ENCODE results near the gene EDIL3. TPM values are rescaled to one million over a fixed set of nuclear protein-coding genes. Genes with fewer than 3 reads are reported as not detected.
"Not testable (repeated sequence)": the region's sequence is repeated elsewhere in the genome, so short reads cannot be mapped to it uniquely, and the experiment has no call there.

The EDIL3 gene
- total RNA-seq, 2 experiments from 2014 or later: not detected

DNA sequence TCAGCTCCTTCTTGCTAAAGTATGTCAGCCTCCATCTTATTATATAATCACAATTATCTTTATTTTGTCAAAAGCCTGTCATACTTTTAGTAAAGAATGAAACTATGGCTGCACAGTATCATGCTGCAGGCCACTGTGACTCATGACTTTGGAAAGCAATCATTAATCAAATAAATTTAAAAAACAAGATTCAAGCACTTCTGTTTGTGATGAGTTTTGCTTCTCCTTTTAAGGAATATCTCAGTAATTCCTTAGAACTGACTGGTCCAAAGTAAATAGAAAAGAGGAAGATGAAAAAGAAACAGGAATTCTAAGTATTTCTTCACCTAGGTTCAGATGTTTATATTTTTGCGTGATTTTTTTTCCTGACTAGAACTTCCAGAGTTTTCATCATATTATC, 83.1 kb downstream of the EDIL3 start:
- no peak overlapping the region for H3K27ac ChIP-seq (ENCODE audit: low read depth, low read length, poor library complexity, severe bottlenecking)
- no peaks in the 10 kb centered on the region for H3K9me2 ChIP-seq (ENCODE audit: insufficient read depth, low read length)
- POLR2A ChIA-PET: interaction anchor here (1.5 kb wide), 1 partner anchor 11 kb away, joined by 5 read pairs; no protein-coding TSS in a partner anchor
- no peaks in the 10 kb centered on the region for H3K36me3 ChIP-seq (ENCODE audit: insufficient read depth, low read length)
- no peak for DNase-seq (ENCODE audit: low spot score)
- H3K4me2 ChIP-seq (ENCODE audit: low read length): no peak overlapping the region
- TF ChIP-seq, protein P1, sequence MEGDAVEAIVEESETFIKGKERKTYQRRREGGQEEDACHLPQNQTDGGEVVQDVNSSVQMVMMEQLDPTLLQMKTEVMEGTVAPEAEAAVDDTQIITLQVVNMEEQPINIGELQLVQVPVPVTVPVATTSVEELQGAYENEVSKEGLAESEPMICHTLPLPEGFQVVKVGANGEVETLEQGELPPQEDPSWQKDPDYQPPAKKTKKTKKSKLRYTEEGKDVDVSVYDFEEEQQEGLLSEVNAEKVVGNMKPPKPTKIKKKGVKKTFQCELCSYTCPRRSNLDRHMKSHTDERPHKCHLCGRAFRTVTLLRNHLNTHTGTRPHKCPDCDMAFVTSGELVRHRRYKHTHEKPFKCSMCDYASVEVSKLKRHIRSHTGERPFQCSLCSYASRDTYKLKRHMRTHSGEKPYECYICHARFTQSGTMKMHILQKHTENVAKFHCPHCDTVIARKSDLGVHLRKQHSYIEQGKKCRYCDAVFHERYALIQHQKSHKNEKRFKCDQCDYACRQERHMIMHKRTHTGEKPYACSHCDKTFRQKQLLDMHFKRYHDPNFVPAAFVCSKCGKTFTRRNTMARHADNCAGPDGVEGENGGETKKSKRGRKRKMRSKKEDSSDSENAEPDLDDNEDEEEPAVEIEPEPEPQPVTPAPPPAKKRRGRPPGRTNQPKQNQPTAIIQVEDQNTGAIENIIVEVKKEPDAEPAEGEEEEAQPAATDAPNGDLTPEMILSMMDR (conservative IDR thresholded peaks at IDR 0.05; ENCODE audit: low read length): no peak
- no peak for TF ChIP-seq EZH2phosphoT487 (IDR thresholded peaks at IDR 0.05; ENCODE audit: borderline replicate concordance, low read depth, low read length)
- H3K79me2 ChIP-seq (ENCODE audit: insufficient read depth, low read depth, low read length): no peaks in the 10 kb centered on the region
- H3K4me3 ChIP-seq (ENCODE audit: low read depth, low read length, poor library complexity, severe bottlenecking): no peak overlapping the region
- H2AFZ ChIP-seq (ENCODE audit: low read length): no peak overlapping the region
- no TSS peak for BruUV-seq (replicated peaks)
- H3K9me3 ChIP-seq (ENCODE audit: low read length): no peaks in the 10 kb centered on the region
- no peaks in the 10 kb centered on the region for H3K4me1 ChIP-seq (ENCODE audit: insufficient read depth, low read length, poor library complexity, severe bottlenecking)
- no peaks in the 10 kb centered on the region for H4K20me1 ChIP-seq (ENCODE audit: insufficient read depth, low read length)
- intact Hi-C loops (cut with micrococcal nuclease; ENCODE audit: unreplicated experiment): no loop called here
- CTCF ChIA-PET (ENCODE audit: unreplicated experiment): no interaction called here

DNA sequence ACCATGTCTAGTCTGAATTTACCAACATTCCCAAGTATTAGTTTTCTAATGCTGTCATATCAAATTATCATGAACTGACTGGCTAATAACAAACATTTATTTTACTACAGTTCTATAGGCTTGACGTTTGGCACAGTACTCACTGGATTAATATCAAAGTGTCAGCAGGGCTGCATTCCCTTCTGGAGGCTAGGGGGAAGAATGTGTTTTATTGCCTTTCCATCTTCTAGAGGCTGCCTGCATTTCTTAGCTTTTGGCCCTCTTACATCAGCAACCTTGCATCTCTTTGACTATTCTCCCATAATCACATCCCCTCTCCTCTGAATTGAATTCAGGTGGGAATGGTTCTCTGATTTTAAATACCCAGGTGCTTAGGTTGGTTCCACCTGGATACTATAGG, 84.7 kb downstream of the EDIL3 start:
- Histone ChIP-seq H4K20me1 (ENCODE audit: insufficient read depth, low read length) (no peaks in the 10 kb centered on the region), H3K9me3 (ENCODE audit: low read length) (no peaks in the 10 kb centered on the region), H3K4me2 (ENCODE audit: low read length) (no peak overlapping the region), H3K4me1 (ENCODE audit: insufficient read depth, low read length, poor library complexity, severe bottlenecking) (no peaks in the 10 kb centered on the region), H3K27ac (ENCODE audit: low read depth, low read length, poor library complexity, severe bottlenecking) (no peak overlapping the region), H3K9me2 (ENCODE audit: insufficient read depth, low read length) (no peaks in the 10 kb centered on the region), H3K4me3 (ENCODE audit: low read depth, low read length, poor library complexity, severe bottlenecking) (no peak overlapping the region), H2AFZ (ENCODE audit: low read length) (no peak overlapping the region), H3K36me3 (ENCODE audit: insufficient read depth, low read length) (no peaks in the 10 kb centered on the region), H3K79me2 (ENCODE audit: insufficient read depth, low read depth, low read length) (no peaks in the 10 kb centered on the region)
- no peak for TF ChIP-seq EZH2phosphoT487 (IDR thresholded peaks at IDR 0.05; ENCODE audit: borderline replicate concordance, low read depth, low read length)
- TF ChIP-seq, protein P1 (conservative IDR thresholded peaks at IDR 0.05; ENCODE audit: low read length): no peak
- ChIA-PET POLR2A (no interaction called here), CTCF (ENCODE audit: unreplicated experiment) (no interaction called here)
- BruUV-seq (replicated peaks): no TSS peak
- intact Hi-C loops (cut with micrococcal nuclease; ENCODE audit: unreplicated experiment): no loop called here
- no peak for DNase-seq (ENCODE audit: low spot score)

DNA sequence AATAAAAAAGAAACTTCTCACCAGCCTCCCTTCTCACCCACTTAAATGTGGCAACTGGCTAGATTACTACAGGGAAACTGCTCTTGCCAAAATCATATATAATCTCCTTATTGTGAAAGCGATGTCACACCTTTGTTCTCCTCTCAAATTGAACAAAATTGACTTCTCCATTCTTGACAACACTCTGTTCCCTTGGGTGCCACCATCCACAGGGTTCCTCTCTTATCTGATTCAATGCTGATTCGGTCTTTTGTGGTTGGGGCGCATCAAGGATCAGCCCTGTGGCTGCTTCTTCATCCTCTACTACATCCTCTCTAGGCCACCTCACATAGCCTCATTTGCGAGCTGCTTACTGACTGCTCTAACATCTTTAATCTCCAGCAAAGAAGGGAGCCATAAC, 86.1 kb downstream of the EDIL3 start:
- Histone ChIP-seq H3K9me3 (ENCODE audit: low read length) (no peaks in the 10 kb centered on the region), H3K9me2 (ENCODE audit: insufficient read depth, low read length) (no peaks in the 10 kb centered on the region), H3K79me2 (ENCODE audit: insufficient read depth, low read depth, low read length) (no peaks in the 10 kb centered on the region), H3K4me2 (ENCODE audit: low read length) (no peak overlapping the region), H3K36me3 (ENCODE audit: insufficient read depth, low read length) (no peaks in the 10 kb centered on the region), H3K4me3 (ENCODE audit: low read depth, low read length, poor library complexity, severe bottlenecking) (no peak overlapping the region), H4K20me1 (ENCODE audit: insufficient read depth, low read length) (no peaks in the 10 kb centered on the region), H3K27ac (ENCODE audit: low read depth, low read length, poor library complexity, severe bottlenecking) (no peak overlapping the region), H2AFZ (ENCODE audit: low read length) (no peak overlapping the region), H3K4me1 (ENCODE audit: insufficient read depth, low read length, poor library complexity, severe bottlenecking) (no peaks in the 10 kb centered on the region)
- BruUV-seq (replicated peaks): no TSS peak
- ChIA-PET CTCF (ENCODE audit: unreplicated experiment) (interaction anchor here (0.6 kb wide), 1 partner anchor 12 kb away, joined by 3 read pairs; no protein-coding TSS in a partner anchor), POLR2A (no interaction called here)
- intact Hi-C loops (cut with micrococcal nuclease; ENCODE audit: unreplicated experiment): no loop called here
- TF ChIP-seq EZH2phosphoT487 (IDR thresholded peaks at IDR 0.05; ENCODE audit: borderline replicate concordance, low read depth, low read length): no peak
- TF ChIP-seq, protein P1 (conservative IDR thresholded peaks at IDR 0.05; ENCODE audit: low read length): no peak
- DNase-seq (ENCODE audit: low spot score): no peak

DNA sequence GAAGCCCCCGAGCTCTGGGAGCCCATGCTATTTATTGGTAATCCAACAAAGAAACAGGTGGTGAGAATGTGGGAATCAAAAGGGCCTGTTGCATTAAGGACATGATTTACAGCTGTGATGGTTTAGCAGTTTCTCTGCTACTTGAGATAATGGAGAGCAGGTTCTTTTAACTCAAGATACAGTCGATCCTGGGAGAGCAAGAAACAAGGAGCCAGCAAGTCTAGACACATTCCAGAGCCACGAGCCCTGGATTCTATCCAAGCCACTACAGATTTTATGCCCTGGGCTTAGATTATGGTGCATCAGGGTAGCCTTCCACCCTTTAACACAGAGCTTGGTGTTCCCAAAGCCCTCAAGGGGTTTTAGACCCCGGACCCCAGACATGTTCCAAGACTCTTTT, 87.0 kb downstream of the EDIL3 start:
- POLR2A ChIA-PET; H3K36me3 ChIP-seq (ENCODE audit: insufficient read depth, low read length); H4K20me1 ChIP-seq (ENCODE audit: insufficient read depth, low read length); BruUV-seq (replicated peaks); H3K27ac ChIP-seq (ENCODE audit: low read depth, low read length, poor library complexity, severe bottlenecking); H3K9me3 ChIP-seq (ENCODE audit: low read length); H3K4me3 ChIP-seq (ENCODE audit: low read depth, low read length, poor library complexity, severe bottlenecking); H3K4me1 ChIP-seq (ENCODE audit: insufficient read depth, low read length, poor library complexity, severe bottlenecking); H3K79me2 ChIP-seq (ENCODE audit: insufficient read depth, low read depth, low read length); H2AFZ ChIP-seq (ENCODE audit: low read length); DNase-seq (ENCODE audit: low spot score); intact Hi-C loops (cut with micrococcal nuclease; ENCODE audit: unreplicated experiment); H3K9me2 ChIP-seq (ENCODE audit: insufficient read depth, low read length); H3K4me2 ChIP-seq (ENCODE audit: low read length); CTCF ChIA-PET (ENCODE audit: unreplicated experiment): not testable (repeated sequence)
